Measurements from ENCODE around the gene RAD51B.
"Not testable (repeated sequence)": the region's sequence is repeated elsewhere in the genome, so short reads cannot be mapped to it uniquely, and the experiment has no call there.

The RAD51B gene

DNA sequence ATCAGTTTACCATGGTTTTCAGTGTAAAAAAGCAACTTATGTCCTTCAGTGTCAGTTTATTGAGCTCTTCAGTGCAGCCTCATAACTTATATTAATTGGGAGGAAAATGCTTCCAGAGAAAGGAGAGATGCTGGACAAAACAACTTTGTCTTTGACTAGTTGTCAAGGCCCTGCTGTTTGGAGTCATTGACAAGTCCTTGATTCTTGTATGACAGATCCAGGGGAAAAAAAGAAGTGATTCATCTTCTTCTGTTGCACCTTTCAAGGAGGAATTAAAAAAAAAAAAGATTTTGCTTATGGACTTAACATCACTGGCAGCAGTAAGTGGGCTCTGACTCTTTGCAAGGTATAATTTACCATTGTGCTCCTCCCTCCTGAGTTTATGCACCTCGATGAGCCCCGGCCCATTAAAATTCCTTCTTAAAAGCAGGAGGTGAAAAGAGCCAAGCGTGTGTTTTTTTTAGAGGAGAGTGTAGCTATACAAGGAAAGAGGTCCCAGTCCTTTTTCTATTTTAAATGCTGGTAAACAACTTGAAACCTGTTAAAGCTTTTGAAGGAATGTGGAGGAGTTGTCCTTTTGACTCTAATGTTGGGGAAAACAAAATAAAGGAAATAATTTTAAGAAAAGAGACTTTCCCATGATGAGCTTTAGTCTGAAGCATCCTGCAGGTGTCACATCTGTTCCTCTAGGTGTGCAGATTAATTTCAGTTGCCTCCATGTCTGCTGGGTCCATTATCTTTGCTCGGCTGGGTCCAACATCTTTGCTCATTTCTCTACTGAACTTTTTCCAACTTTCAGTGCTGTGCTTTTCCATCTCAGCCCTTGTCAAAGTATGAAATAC is 431.6 kb downstream of the RAD51B start:
- no peak for DNase-seq (ENCODE audit: low read depth in 2 of 2)

- DNase-seq (ENCODE audit: low read depth in 2 of 2) = no peak
Observed at GRCh38 chr14:68251769-68252100, 432.2 kb downstream of the RAD51B start.

DNA sequence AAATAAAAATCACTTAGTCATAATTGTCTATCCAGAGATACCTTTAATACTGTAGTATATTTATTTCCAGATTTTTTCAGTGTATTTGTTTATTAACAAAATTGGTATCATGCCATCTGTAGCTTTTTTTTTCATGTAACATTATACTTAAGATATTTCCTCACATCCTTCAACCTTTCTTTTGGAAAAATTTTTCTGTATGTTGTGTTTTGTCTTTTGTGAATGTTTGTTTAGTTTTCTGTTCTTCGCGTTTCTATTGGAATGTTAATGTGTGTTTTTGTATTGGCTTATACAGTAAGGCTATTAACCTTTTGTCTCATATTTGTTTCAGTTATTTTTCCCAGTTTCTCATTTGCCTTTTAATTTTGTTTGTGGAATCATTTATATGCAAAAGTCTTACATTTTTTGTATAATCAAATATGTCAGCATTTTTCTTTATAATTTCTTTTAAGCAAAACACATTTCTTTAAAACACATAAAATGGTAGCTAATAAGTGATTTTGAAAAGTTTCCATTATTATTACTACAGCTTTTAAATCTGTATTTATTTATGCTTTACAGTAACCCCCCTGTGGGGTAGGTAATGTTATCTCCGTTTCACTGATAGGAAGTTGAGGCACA is 433.7 kb downstream of the RAD51B start:
- no peak for DNase-seq (ENCODE audit: low read depth in 2 of 2)

DNA sequence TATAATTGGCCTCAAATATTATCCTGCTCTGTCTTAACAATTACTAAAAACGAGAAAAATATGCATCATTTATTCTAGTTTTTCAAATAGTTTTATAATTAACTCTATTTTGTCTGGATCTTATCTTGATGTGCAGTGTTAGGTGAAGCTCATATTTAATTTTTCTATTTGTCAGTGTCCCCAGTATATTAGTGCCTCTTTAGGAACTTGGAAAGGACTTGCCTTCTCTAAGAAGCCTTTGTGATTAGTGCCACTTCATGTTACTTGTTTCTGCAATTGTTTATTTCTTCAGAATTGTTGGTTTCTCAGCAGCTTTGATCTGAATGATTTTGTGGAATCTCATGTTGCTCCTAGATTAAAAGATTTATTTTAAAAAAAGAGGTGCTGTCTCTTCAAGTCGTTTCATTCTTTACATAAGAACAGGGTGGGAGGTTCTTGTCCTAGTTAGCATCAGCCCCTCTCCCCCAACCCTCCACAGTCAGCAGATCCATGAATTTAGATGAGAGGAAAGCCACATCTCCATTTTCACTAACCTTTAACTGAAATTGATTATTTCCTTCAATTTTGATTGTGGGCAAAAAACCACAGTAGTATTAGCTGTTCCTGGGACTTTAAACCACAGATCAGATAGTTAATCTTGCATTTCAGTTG is 434.4 kb downstream of the RAD51B start:
- DNase-seq (ENCODE audit: low read depth in 2 of 2) = no peak

- DNase-seq (ENCODE audit: low read depth in 2 of 2) = no peak
Observed at GRCh38 chr14:68254669-68255527, 435.3 kb downstream of the RAD51B start.

DNA sequence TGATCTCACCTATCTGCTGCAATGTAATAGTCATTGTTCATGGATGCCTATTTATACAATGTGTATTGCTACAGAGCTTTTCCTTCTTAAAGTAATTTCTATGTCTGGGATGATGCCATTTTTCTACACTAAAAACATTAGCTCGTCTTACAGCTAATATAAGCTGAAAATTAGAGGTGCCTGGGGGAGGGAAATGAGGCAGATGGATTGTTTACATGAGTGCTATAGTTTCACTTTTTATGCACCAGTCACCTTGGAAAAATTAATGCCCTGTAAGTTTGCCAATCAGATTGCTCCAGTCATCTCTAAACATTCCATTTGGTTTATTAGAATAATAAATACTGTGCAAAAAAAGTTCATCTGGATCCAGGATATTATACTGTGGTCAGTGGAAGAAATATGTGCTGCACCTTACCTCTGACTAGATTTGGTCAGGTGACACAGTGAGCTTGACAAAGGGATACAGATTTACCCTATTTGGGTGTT is 436.2 kb downstream of the RAD51B start:
- peak in 1 of 2 experiments; percentile 68 for DNase-seq (ENCODE audit: low read depth in 2 of 2)

GRCh38 chr14:68257969-68258368 is 438.4 kb downstream of the RAD51B start:
- DNase-seq (ENCODE audit: low read depth in 2 of 2) = no peak

- not testable (repeated sequence) for DNase-seq (ENCODE audit: low read depth in 2 of 2)
Observed at GRCh38 chr14:68258995-68259394, 439.4 kb downstream of the RAD51B start.

- no peak for DNase-seq (ENCODE audit: low read depth in 2 of 2)
Observed at GRCh38 chr14:68260121-68260520, 440.5 kb downstream of the RAD51B start.

DNA sequence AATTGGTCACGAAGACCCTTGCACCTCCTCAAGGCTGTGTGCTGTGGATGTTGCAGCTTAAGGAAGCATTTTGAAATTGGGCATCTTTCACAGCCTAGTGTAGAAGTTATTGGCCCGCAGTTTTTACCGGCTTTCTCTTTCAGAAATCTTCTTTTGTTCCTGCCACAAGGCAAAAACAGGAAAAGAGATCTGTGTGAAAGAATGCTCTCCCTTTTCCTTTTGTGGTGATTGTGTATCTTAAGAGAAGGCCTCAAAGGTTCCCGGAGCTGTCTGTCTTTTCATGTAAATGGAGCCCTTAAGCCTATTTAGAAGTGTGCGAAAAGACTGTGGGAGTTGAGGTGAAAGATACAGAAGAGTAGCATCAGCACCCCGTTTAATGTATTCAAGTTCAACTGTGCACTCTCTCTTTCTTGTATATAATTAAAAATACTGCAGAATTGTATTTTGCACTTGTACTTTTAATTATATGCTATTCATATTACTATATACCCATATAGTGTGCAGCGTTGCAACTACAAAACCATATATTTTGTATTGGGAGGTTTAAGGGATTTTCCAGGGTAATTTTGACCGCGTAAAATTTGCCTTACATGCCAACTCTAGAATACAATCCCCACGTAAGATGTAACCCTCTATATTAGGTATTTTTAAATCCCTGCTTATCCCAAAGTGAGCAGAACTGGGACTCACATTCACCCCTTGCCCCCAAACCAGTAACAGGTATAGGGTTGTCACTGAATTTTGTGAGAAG is 441.7 kb downstream of the RAD51B start:
- DNase-seq (ENCODE audit: low read depth in 2 of 2) = no peak

DNA sequence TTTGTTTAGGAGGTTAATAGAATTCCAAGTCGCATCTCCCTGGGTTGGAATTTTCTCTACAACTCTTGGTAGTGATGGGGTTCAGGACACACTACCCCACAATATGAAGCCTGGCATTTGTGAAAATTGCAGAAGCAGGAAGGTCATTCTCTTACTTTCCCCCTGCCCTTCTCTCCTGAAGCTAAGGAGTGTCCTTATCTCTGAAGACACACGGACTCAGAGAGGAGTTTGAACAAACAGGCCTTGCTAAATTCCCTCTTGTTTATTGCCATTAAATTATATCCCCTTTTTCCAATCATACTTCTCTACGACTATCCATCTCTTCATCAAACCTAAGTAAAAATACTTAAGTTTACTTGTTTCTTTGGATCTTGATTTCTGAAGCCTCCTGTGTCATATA is 443.0 kb downstream of the RAD51B start:
- no peak for DNase-seq (ENCODE audit: low read depth in 2 of 2)

DNA sequence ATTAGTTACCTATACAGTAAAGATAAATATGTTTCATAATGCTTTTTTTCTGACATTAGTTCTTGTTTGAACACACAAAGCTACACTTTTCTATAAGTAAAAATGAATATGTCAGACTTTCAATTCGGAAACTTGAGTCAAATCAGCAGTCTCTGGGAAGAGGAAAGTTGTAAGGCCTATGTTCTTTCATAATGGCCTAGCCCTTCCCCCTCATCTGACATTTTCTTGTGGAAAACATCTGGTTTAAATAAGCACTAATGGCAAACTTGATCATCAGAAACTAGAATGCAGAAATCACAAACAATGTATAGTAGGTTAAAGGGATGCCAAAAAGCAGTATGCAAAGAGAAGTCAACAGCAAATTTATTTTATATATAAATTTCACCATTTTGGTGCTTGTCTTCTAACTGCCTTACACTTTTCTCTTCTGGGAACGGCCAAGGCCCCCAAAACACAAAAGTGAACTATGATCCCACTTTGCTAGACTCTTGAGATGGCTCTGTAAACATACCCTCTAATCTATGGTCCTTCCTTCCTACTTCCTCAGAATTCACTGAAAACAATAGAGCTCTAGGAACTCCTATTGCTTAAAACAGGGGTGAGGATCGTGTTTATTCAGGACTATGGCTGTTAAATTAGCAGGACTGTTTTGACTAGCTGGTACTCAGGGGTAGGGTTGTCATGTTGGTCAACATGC is 444.1 kb downstream of the RAD51B start:
- peak; percentile 71 for DNase-seq (ENCODE audit: low read depth in 2 of 2)

DNA sequence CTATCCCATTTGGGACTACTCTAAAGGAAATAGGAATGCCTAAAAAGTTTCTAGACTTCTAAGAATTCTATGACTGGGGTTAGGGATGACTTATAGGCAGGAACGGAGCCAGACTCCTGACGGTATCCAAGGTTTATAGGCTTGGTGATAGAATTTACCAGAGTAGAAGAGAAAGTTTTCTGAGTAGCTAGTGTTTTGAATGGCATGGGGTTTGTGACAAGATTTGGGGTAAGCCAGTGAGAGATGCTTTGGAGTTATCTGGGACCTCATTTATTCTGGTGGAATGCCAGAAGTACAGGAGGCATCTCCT is 444.6 kb downstream of the RAD51B start:
- DNase-seq (ENCODE audit: low read depth in 2 of 2) = no peak

- DNase-seq (ENCODE audit: low read depth in 2 of 2) = no peak
Observed at GRCh38 chr14:68266998-68267397, 447.4 kb downstream of the RAD51B start.

GRCh38 chr14:68268197-68268596 is 448.6 kb downstream of the RAD51B start:
- DNase-seq (ENCODE audit: low read depth in 2 of 2) = no peak

- no peak for DNase-seq (ENCODE audit: low read depth in 2 of 2)
Observed at GRCh38 chr14:68268719-68269118, 449.1 kb downstream of the RAD51B start.

DNA sequence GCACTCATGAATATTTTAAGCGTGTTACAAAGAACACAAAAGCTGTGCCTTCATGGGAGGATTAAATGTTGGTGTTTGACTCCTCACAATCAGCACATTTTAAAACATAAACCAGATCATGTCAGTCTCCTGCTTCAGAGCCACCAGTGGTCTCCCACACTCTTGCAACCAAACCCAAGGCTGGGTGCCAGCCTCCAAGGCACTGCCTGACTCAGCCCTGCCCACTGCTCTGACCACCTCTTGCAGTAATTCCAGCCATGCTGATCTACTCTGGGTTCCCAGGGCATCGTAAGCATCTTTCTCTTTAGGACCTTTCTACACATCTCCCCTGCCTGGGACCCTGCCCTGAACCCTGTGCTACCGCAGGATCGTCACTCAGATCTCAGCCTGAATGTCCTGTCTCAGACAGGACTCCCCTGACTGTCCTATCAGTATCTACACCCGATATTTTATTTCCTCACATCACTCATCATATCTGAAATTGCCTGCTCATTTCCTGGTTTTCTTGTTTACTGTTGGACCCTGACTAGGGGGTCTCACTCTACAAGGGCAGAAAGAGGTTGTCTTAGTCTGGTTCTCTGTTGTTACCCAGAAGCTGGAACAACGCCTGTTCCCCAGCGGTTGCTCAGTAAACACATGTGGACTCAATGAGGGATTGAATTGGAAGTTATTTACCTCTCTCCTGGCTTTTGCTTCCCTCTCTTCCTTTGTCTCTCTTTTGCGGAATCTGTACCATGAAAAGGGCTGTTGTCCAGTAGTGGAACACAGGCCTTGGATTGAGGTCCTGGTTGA is 449.8 kb downstream of the RAD51B start:
- DNase-seq (ENCODE audit: low read depth in 2 of 2) = no peak

DNA sequence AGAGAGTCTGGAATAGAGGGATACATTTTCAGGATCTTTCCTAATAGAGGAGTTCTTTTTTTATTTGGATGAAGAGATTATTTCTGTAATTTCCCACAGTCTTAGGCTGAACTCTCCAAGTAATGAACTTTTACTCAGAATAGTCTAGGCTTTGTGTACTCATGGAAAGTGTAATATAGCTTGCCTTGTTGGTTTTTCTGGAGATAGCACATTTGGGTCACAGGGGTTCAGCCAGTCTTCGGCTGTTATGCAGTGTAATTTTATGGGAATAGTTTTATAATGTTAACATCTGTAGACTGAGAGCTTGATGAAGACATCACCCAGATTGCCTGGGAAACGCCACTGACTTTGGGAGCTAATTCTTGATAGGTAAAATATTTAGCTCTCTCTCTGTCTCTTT is 450.8 kb downstream of the RAD51B start:
- no peak for DNase-seq (ENCODE audit: low read depth in 2 of 2)

- DNase-seq (ENCODE audit: low read depth in 2 of 2) = no peak
Observed at GRCh38 chr14:68271913-68272391, 452.4 kb downstream of the RAD51B start.

- no peak for DNase-seq (ENCODE audit: low read depth in 2 of 2)
Observed at GRCh38 chr14:68273413-68273812, 453.8 kb downstream of the RAD51B start.
